ENCODE results near the gene KRT3. TPM values are rescaled to one million over a fixed set of nuclear protein-coding genes. Genes with fewer than 3 reads are reported as not detected.
A peak's percentile ranks its signal among the peaks of the same experiment; 100 is the strongest.

KRT3 gene
- total RNA-seq, 1 experiment from 2014 or later = not detected

GRCh38 chr12:52741375-52742195, 54.3 kb downstream of the KRT3 start:
- in situ Hi-C loops (cut with HindIII; ENCODE audit: low pct_unique_long_range_greater_than_20kb, low sequenced_read_pairs) = no loop called here

GRCh38 chr12:52740584-52740983, 55.3 kb downstream of the KRT3 start:
- in situ Hi-C loops (cut with HindIII; ENCODE audit: low pct_unique_long_range_greater_than_20kb, low sequenced_read_pairs) = no loop called here
- DNase-seq (ENCODE audit: low read depth, low spot score) = no peak

More at GRCh38 chr12:52741375-52742195, 54.3 kb downstream of the KRT3 start:
- DNase-seq (ENCODE audit: low read depth, low spot score) = peak; percentile 43

- in situ Hi-C loops (cut with HindIII; ENCODE audit: low pct_unique_long_range_greater_than_20kb, low sequenced_read_pairs) = no loop called here
These were observed 56.0 kb downstream of the KRT3 start for GRCh38 chr12:52739963-52740362.

More at GRCh38 chr12:52739963-52740362, 56.0 kb downstream of the KRT3 start:
- DNase-seq (ENCODE audit: low read depth, low spot score) = no peak

Small RNA genes lying within 50 kb of the gene (small RNA-seq; reads per million reads assigned to genes)
- 0 reads per million in 2 experiments for gene AC107016.2

Other genes with a start within 250 kb of the KRT3 start
- gene KRT71, start 243.0 kb downstream of the KRT3 start, total RNA-seq (2014; rRNA removed; shearing (Covaris generic)) = not detected in 2 replicates
- not detected in 2 replicates for gene KRT74, start 222.3 kb downstream of the KRT3 start, total RNA-seq (2014; rRNA removed; shearing (Covaris generic))
- gene KRT72, start 194.7 kb downstream of the KRT3 start, total RNA-seq (2014; rRNA removed; shearing (Covaris generic)) = not detected in 2 replicates
- gene KRT73, start 177.6 kb downstream of the KRT3 start, total RNA-seq (2014; rRNA removed; shearing (Covaris generic)) = not detected in 2 replicates
- not detected in 2 replicates for gene KRT2, start 143.9 kb downstream of the KRT3 start, total RNA-seq (2014; rRNA removed; shearing (Covaris generic))
- not detected in 2 replicates for gene KRT1, start 115.7 kb downstream of the KRT3 start, total RNA-seq (2014; rRNA removed; shearing (Covaris generic))
- not detected in 2 replicates for gene KRT77, start 92.6 kb downstream of the KRT3 start, total RNA-seq (2014; rRNA removed; shearing (Covaris generic))
- gene KRT76, start 18.8 kb downstream of the KRT3 start, total RNA-seq (2014; rRNA removed; shearing (Covaris generic)) = not detected in 2 replicates
- gene KRT4, start 18.0 kb upstream of the KRT3 start, total RNA-seq (2014; rRNA removed; shearing (Covaris generic)) = not detected in 2 replicates
- gene KRT79, start 38.2 kb upstream of the KRT3 start, total RNA-seq (2014; rRNA removed; shearing (Covaris generic)) = not detected in 2 replicates
- gene KRT78, start 52.9 kb upstream of the KRT3 start, total RNA-seq (2014; rRNA removed; shearing (Covaris generic)) = 0.34 TPM in 1 of 2 replicates, not detected in the other
- 0.96 TPM in 1 of 2 replicates, not detected in the other for gene KRT8, start 109.0 kb upstream of the KRT3 start, total RNA-seq (2014; rRNA removed; shearing (Covaris generic))
- gene KRT18, start 153.0 kb upstream of the KRT3 start, total RNA-seq (2014; rRNA removed; shearing (Covaris generic)) = 1.0 and 1.6 TPM in 2 replicates
- gene EIF4B, start 210.3 kb upstream of the KRT3 start, total RNA-seq (2014; rRNA removed; shearing (Covaris generic)) = 995 and 1,087 TPM in 2 replicates

All from SK-MEL-5 (cell line).